Measurements from ENCODE around the gene PGAP2. TPM values are rescaled to one million over a fixed set of nuclear protein-coding genes. Genes with fewer than 3 reads are reported as not detected.
A peak's percentile ranks its signal among the peaks of the same experiment; 100 is the strongest.

PGAP2 gene
- total and polyA plus RNA-seq, 2 of the 4 experiments (the other 2 are of a cell fraction): 10.6 to 31.3 TPM

- Histone ChIP-seq H4K91ac (ENCODE audit: insufficient read depth, low read depth, low read length) (no peak overlapping the region), H3K9me1 (ENCODE audit: insufficient read depth, low read length) (peaks cover 6% of the 10 kb centered on the region; the same call in 1 of the 2 replicates), H3K23ac (ENCODE audit: low read depth, low read length) (no peak overlapping the region), H4K8ac (ENCODE audit: low read depth in 2 of 2, low read length in 2 of 2) (peak overlapping the region; percentile 49 to 91; a peak in 3 of 4 replicates), H2BK20ac (ENCODE audit: low read depth, low read length) (no peak overlapping the region), H2AK5ac (ENCODE audit: low read depth, low read length) (no peak overlapping the region), H3K27ac (ENCODE audit: insufficient read depth, low read length) (no peak overlapping the region), H3K4me1 (ENCODE audit: control insufficient read depth, insufficient read depth, low read length) (no peaks in the 10 kb centered on the region), H4K5ac (ENCODE audit: low read depth, low read length) (no peak overlapping the region), H3K79me1 (ENCODE audit: low read depth in 1 of 2, low read length in 2 of 2) (peaks cover 0 to 4% of the 10 kb centered on the region in 2 experiments; a peak in 1 of 4 replicates), H3K14ac (replicated peaks; ENCODE audit: low read depth, low read length) (peak overlapping the region; percentile 43; the same call in 1 of the 2 replicates), H3K4me2 (ENCODE audit: low read depth, low read length) (peak overlapping the region; percentile 83), H2BK15ac (ENCODE audit: low read depth, low read length) (no peak overlapping the region), H3K4ac (ENCODE audit: low read depth, low read length) (peak overlapping the region; percentile 26; the same call in 1 of the 2 replicates), H3K27me3 (ENCODE audit: control insufficient read depth, insufficient read depth, low read length) (no peaks in the 10 kb centered on the region), H3K18ac (ENCODE audit: low read depth, low read length) (no peak overlapping the region), H3K4me3 (ENCODE audit: insufficient read depth, low read depth, low read length) (peak overlapping the region; percentile 78), H2AK9ac (replicated peaks; ENCODE audit: low read depth, low read length, poor library complexity) (peak overlapping the region; percentile 25), H2BK120ac (ENCODE audit: low read depth, low read length) (no peak overlapping the region), H4K20me1 (ENCODE audit: insufficient read depth, low read length) (no peaks in the 10 kb centered on the region), H3K56ac (ENCODE audit: extremely low read depth, insufficient read depth, low read length) (no peak overlapping the region), H3K9me3 (ENCODE audit: control insufficient read depth, insufficient read depth, low read length) (no peaks in the 10 kb centered on the region), H3K36me3 (ENCODE audit: control insufficient read depth, insufficient read depth, low read length) (no peaks in the 10 kb centered on the region), H2BK5ac (ENCODE audit: low read depth, low read length, poor library complexity, severe bottlenecking) (no peak overlapping the region), H3K9ac (ENCODE audit: low read depth, low read length) (peak overlapping the region; percentile 33; the same call in 1 of the 2 replicates), H2AFZ (replicated peaks; ENCODE audit: low read length, poor library complexity) (peak overlapping the region; percentile 87)
- peak; percentile 41 for DNase-seq
- intact Hi-C loops (cut with micrococcal nuclease): no loop called here
- TF ChIP-seq CTCF (conservative IDR thresholded peaks at IDR 0.05; ENCODE audit: low read depth, low read length) (peak; percentile 39), RAD21 (IDR thresholded peaks at IDR 0.05; ENCODE audit: low read length) (peak; percentile 47; the same call in 1 of the 2 replicates), SMC3 (IDR thresholded peaks at IDR 0.05; ENCODE audit: low read depth, low read length) (peak; percentile 13; the same call in 1 of the 2 replicates), MAZ (IDR thresholded peaks at IDR 0.05; ENCODE audit: borderline replicate concordance, low read depth, low read length) (no peak)
- BruUV-seq (replicated peaks): no TSS peak
- CTCF ChIA-PET: interaction anchor here (0.5 to 1.7 kb wide), 6 partner anchors 11 to 82 kb away, joined by 3 to 4 read pairs (median 3); partner anchors contain the start of gene NUP98
- 33% methylated on average over 1 of the region's 5 CpGs; no CpG with 5 or more reads in 1 of the 2 experiments for WGBS, 2 experiments (ENCODE audit: extremely low coverage in 2 of 2, insufficient read length in 1 of 2)
- ATAC-seq (ENCODE audit: low read depth): peak; percentile 28
- in situ Hi-C loops (cut with MboI; ENCODE audit: low sequenced_read_pairs): no loop called here
- dilution Hi-C loops (cut with HindIII; ENCODE audit: low sequenced_read_pairs, unreplicated experiment): no loop called here
- POLR2A ChIA-PET (ENCODE audit: unreplicated experiment): no interaction called here
These were observed 682 bp downstream of the PGAP2 start for GRCh38 chr11:3808861-3809623.
